Keratinocyte (primary cell): Measurements from ENCODE around the gene MAP1LC3B. TPM values are rescaled to one million over a fixed set of nuclear protein-coding genes. Genes with fewer than 3 reads are reported as not detected.

Experiments used
- DNase-seq: peaks from one replicate; pipeline ENCODE4 v3.0.0-alpha.2; 2011; ENCODE audit warnings: low read depth, missing footprints, low spot score
- FAIRE-seq: peaks from 2 replicates; lab custom pipeline; 2011; peaks lifted over from hg19 to GRCh38; lab: Jason Lieb, UNC
- H2AFZ ChIP-seq: 2 replicates; pipeline ENCODE4 v1.6.0; 2012; ENCODE audit warnings: low read length, control low read depth, inconsistent platforms; ENCODE audit not compliant: control insufficient read depth
- H3K27ac ChIP-seq: 2 replicates; pipeline ENCODE4 v1.5.1; 2011; ENCODE audit warnings: low read length; ENCODE audit not compliant: control insufficient read depth, insufficient read depth
- H3K27me3 ChIP-seq: 3 replicates; pipeline ENCODE4 v1.6.0; 2011; ENCODE audit warnings: low read length; ENCODE audit not compliant: control insufficient read depth, insufficient read depth; ENCODE audit errors: extremely low read depth
- H3K36me3 ChIP-seq, 2 experiments: 2 replicates in 1 of 2; 3 replicates in 1 of 2; pipeline ENCODE4 v1.5.1; 2011; ENCODE audit warnings: low read length in 2 of 2, mild to moderate bottlenecking in 1 of 2; ENCODE audit not compliant: control insufficient read depth in 2 of 2, insufficient read depth in 2 of 2; ENCODE audit errors: extremely low read depth in 1 of 2
- H3K4me1 ChIP-seq: 3 replicates; pipeline ENCODE4 v1.5.1; 2011; ENCODE audit warnings: low read length; ENCODE audit not compliant: control insufficient read depth, insufficient read depth; ENCODE audit errors: extremely low read depth
- H3K4me2 ChIP-seq: 3 replicates; pipeline ENCODE4 v1.6.0; 2011; ENCODE audit warnings: low read depth, low read length; ENCODE audit not compliant: control insufficient read depth, insufficient read depth; ENCODE audit errors: extremely low read depth
- H3K4me3 ChIP-seq, 3 experiments: fragments of 200-600 bp in 1 of 3; sonication (generic) in 1 of 3; 2 replicates in 2 of 3; 3 replicates in 1 of 3; pipeline ENCODE4 v1.5.1; 2011 to 2016; ENCODE audit warnings: low read length in 3 of 3, mild to moderate bottlenecking in 3 of 3, control low read depth in 2 of 3, inconsistent platforms in 1 of 3, low read depth in 1 of 3, mixed read lengths in 1 of 3, mixed run types in 1 of 3, moderate library complexity in 1 of 3; ENCODE audit not compliant: control insufficient read depth in 2 of 3, insufficient read depth in 2 of 3; ENCODE audit errors: extremely low read depth in 1 of 3
- H3K79me2 ChIP-seq: 2 replicates; pipeline ENCODE4 v1.6.0; 2012; ENCODE audit warnings: low read length; ENCODE audit not compliant: control insufficient read depth, insufficient read depth
- H3K9ac ChIP-seq: 3 replicates; pipeline ENCODE4 v1.6.0; 2011; ENCODE audit warnings: low read length; ENCODE audit not compliant: control insufficient read depth, insufficient read depth; ENCODE audit errors: extremely low read depth
- H3K9me1 ChIP-seq: 3 replicates; pipeline ENCODE4 v1.6.0; 2011; ENCODE audit warnings: low read length; ENCODE audit not compliant: control insufficient read depth, insufficient read depth; ENCODE audit errors: extremely low read depth
- H3K9me3 ChIP-seq: 2 replicates; pipeline ENCODE4 v1.5.1; 2012; ENCODE audit warnings: low read depth, low read length; ENCODE audit not compliant: control insufficient read depth
- H4K20me1 ChIP-seq: 3 replicates; pipeline ENCODE4 v1.6.0; 2011; ENCODE audit warnings: low read length; ENCODE audit not compliant: control insufficient read depth, insufficient read depth; ENCODE audit errors: extremely low read depth
- EZH2 ChIP-seq: IDR thresholded peaks from one replicate; pipeline ENCODE4 v1.6.1; 2012; ENCODE audit warnings: inconsistent platforms, mild to moderate bottlenecking, low read length, moderate library complexity
- dilution Hi-C: fragments of 300-500 bp; cut with MboI; formaldehyde crosslinking; loops from one replicate; pipeline ENCODE4 v1.7.0; 2020; ENCODE audit warnings: low sequenced_read_pairs; ENCODE audit not compliant: extremely low pct_ligation_motif_present
- polyA plus RNA-seq, 5 experiments: library from polyadenylated mRNA; depleted of rRNA in 3 of 5; stranded (reverse) in 3 of 5; stranded (forward) in 1 of 5; unstranded in 1 of 5; fragments of >200 nt; gene quantifications; 1 replicate in 1 of 5; 2 replicates in 3 of 5; 3 replicates in 1 of 5; pipeline versions ENCODE4 v1.2.1 to v1.2.3, GENCODE V29; 2011 to 2012; ENCODE audit warnings: missing spikeins in 2 of 5, low read depth in 1 of 5, low replicate concordance in 1 of 5
- TF ChIP-seq, protein P1 (sequence below), 3 experiments: IDR thresholded peaks in 1 of 3; conservative IDR thresholded peaks in 1 of 3; optimal IDR thresholded peaks in 1 of 3; 2 replicates in 2 of 3; 3 replicates in 1 of 3; pipeline versions ENCODE3 to v1.5.1; 2011; ENCODE audit warnings: low read length in 3 of 3, mild to moderate bottlenecking in 3 of 3, moderate library complexity in 2 of 3, control low read depth in 1 of 3, inconsistent platforms in 1 of 3; ENCODE audit not compliant: insufficient read depth in 2 of 3; ENCODE audit errors: extremely low read depth in 1 of 3

Gene MAP1LC3B
- polyA plus RNA-seq, 1 donor (not counting 4 experiments of a cell fraction or from before 2014, with no cell fraction given), result 50.3 TPM

DNA sequence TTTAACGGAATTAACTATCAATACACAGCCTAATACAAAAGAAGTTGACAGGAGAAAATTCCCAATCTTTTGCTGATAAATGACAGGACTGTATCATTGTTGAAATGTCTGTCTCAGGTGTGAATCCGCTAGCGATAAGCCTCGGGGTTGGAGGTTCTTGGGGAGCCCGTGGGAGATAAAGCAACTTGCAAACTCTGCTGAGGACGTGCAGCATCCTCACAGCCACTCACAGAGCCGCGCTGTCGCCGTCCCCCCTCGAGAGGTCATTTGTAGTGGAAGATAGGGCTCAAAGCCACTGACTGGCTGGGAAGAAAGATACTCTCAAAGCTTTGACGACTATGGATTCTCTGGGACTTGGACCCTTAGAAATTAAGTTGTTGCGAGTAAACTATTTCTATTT is 17.0 kb downstream of the MAP1LC3B start:
- Histone ChIP-seq H2AFZ (no peak overlapping the region), H3K9ac (no peak overlapping the region), H3K27me3 (no peaks in the 10 kb centered on the region), H3K27ac (no peak overlapping the region), H3K4me1 (no peaks in the 10 kb centered on the region), H3K36me3 (peaks cover 24% of the 10 kb centered on the region in 2 experiments), H3K4me2 (no peak overlapping the region), H4K20me1 (no peaks in the 10 kb centered on the region), H3K9me3 (no peaks in the 10 kb centered on the region), H3K4me3 (no peak overlapping the region), H3K79me2 (no peaks in the 10 kb centered on the region), H3K9me1 (no peaks in the 10 kb centered on the region)
- TF ChIP-seq, protein P1, sequence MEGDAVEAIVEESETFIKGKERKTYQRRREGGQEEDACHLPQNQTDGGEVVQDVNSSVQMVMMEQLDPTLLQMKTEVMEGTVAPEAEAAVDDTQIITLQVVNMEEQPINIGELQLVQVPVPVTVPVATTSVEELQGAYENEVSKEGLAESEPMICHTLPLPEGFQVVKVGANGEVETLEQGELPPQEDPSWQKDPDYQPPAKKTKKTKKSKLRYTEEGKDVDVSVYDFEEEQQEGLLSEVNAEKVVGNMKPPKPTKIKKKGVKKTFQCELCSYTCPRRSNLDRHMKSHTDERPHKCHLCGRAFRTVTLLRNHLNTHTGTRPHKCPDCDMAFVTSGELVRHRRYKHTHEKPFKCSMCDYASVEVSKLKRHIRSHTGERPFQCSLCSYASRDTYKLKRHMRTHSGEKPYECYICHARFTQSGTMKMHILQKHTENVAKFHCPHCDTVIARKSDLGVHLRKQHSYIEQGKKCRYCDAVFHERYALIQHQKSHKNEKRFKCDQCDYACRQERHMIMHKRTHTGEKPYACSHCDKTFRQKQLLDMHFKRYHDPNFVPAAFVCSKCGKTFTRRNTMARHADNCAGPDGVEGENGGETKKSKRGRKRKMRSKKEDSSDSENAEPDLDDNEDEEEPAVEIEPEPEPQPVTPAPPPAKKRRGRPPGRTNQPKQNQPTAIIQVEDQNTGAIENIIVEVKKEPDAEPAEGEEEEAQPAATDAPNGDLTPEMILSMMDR (optimal IDR thresholded peaks at IDR 0.05 in 1 of 3, IDR thresholded peaks at IDR 0.05 in 1 of 3, conservative IDR thresholded peaks at IDR 0.05 in 1 of 3; ENCODE audit: extremely low read depth in 1 of 3, insufficient read depth in 2 of 3, low read length in 3 of 3), result no peak
- TF ChIP-seq EZH2, result no peak
- no peak for DNase-seq
- dilution Hi-C loops, result no loop called here
- FAIRE-seq, result no peak

DNA sequence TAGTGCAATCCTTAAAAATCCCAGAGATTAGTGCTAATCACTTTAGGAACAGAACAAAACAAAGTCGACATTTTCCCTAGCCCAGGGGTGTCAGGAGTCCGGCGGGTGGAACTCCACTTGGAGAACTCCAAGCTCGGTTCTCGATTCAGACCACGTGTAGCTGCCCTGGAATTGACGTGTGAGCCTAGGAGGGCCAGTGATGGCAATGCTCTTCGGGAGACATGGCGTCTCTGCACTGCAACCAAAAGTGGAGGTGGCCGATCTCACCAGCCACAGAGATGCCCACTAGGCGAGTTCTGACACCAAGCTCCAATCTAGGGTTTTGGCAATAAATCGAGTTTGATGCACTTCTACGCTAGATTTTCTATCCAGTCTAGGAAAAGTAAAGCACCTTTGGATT is 17.6 kb downstream of the MAP1LC3B start:
- Histone ChIP-seq H3K4me1 (no peaks in the 10 kb centered on the region), H3K9me1 (no peaks in the 10 kb centered on the region), H3K27ac (no peak overlapping the region), H4K20me1 (no peaks in the 10 kb centered on the region), H3K27me3 (no peaks in the 10 kb centered on the region), H3K36me3 (peaks cover 20 to 22% of the 10 kb centered on the region in 2 experiments), H3K4me2 (no peak overlapping the region), H2AFZ (no peak overlapping the region), H3K79me2 (no peaks in the 10 kb centered on the region), H3K4me3 (no peak overlapping the region), H3K9ac (no peak overlapping the region), H3K9me3 (no peaks in the 10 kb centered on the region)
- FAIRE-seq, result no peak
- dilution Hi-C loops, result no loop called here
- TF ChIP-seq EZH2, result no peak
- TF ChIP-seq, protein P1 (optimal IDR thresholded peaks at IDR 0.05 in 1 of 3, IDR thresholded peaks at IDR 0.05 in 1 of 3, conservative IDR thresholded peaks at IDR 0.05 in 1 of 3; ENCODE audit: extremely low read depth in 1 of 3, insufficient read depth in 2 of 3, low read length in 3 of 3), result no peak
- no peak for DNase-seq
